ENCODE data around the gene NEMP1.
"Not testable (repeated sequence)": the region's sequence is repeated elsewhere in the genome, so short reads cannot be mapped to it uniquely, and the experiment has no call there.

NEMP1 gene

GRCh38 chr12:57053146-57053545 lies 25.4 kb downstream of the NEMP1 start:
- not testable (repeated sequence) for DNase-seq

- DNase-seq, result no peak
Observed at GRCh38 chr12:57051011-57051410, 27.6 kb downstream of the NEMP1 start.

- DNase-seq, result no peak
Observed at GRCh38 chr12:57049890-57050289, 28.7 kb downstream of the NEMP1 start, which contains the start of gene MYO1A. TSS of gene MYO1A (minus strand) at chr12:57050129. CDS start at chr12:57048323, 1,806 bp downstream.

GRCh38 chr12:57049119-57049446 lies 29.5 kb downstream of the NEMP1 start:
- DNase-seq, result no peak

- DNase-seq, result no peak
Observed at GRCh38 chr12:57048423-57049118, 30.0 kb downstream of the NEMP1 start.

- DNase-seq, result peak; percentile 58
Observed at GRCh38 chr12:57047981-57048380, 30.6 kb downstream of the NEMP1 start.

GRCh38 chr12:57046947-57047890 lies 31.4 kb downstream of the NEMP1 start:
- DNase-seq, result no peak

- no peak for DNase-seq
Observed at GRCh38 chr12:57046086-57046791, 32.4 kb downstream of the NEMP1 start.

GRCh38 chr12:57044889-57045288 lies 33.7 kb downstream of the NEMP1 start:
- peak; percentile 14 for DNase-seq

GRCh38 chr12:57044468-57044867 lies 34.1 kb downstream of the NEMP1 start:
- DNase-seq, result no peak

- DNase-seq, result no peak
Observed at GRCh38 chr12:57042695-57043094, 35.9 kb downstream of the NEMP1 start.

GRCh38 chr12:57040750-57041149 lies 37.8 kb downstream of the NEMP1 start:
- no peak for DNase-seq

GRCh38 chr12:57040211-57040610 lies 38.4 kb downstream of the NEMP1 start:
- DNase-seq, result no peak

GRCh38 chr12:57039016-57039798 lies 39.4 kb downstream of the NEMP1 start:
- no peak for DNase-seq

- DNase-seq, result no peak
Observed at GRCh38 chr12:57037264-57037663, 41.3 kb downstream of the NEMP1 start.

GRCh38 chr12:57033431-57033830 lies 45.2 kb downstream of the NEMP1 start:
- DNase-seq, result no peak

- DNase-seq, result no peak
Observed at GRCh38 chr12:57031789-57032188, 46.8 kb downstream of the NEMP1 start.

GRCh38 chr12:57031138-57031725 lies 47.4 kb downstream of the NEMP1 start:
- no peak for DNase-seq

- DNase-seq, result no peak
Observed at GRCh38 chr12:57029457-57029856, 49.1 kb downstream of the NEMP1 start.

GRCh38 chr12:57027805-57028153 lies 50.8 kb downstream of the NEMP1 start:
- no peak for DNase-seq

- DNase-seq, result no peak
Observed at GRCh38 chr12:57027011-57027804, 51.4 kb downstream of the NEMP1 start.

Measured in HCEC 1CT (cell line).